ENCODE data around the gene ATP5F1E.
"Not testable (repeated sequence)": the region's sequence is repeated elsewhere in the genome, so short reads cannot be mapped to it uniquely, and the experiment has no call there.

The ATP5F1E gene

GRCh38 chr20:59042796-59043631 lies 10.9 kb upstream of the ATP5F1E start:
- peak; percentile 91 for DNase-seq

GRCh38 chr20:59042151-59042795 lies 10.1 kb upstream of the ATP5F1E start, which contains the start of gene PRELID3B:
TSS of gene PRELID3B (minus strand) at chr20:59042786. CDS start at chr20:59042730, 56 bp downstream.
- DNase-seq, result no peak

GRCh38 chr20:59041487-59041886 lies 9.4 kb upstream of the ATP5F1E start:
- DNase-seq, result not testable (repeated sequence)

- no peak for DNase-seq
These were observed 8.5 kb upstream of the ATP5F1E start for GRCh38 chr20:59040667-59041066.

- peak; percentile 19 for DNase-seq
These were observed 7.1 kb upstream of the ATP5F1E start for GRCh38 chr20:59039233-59039632.

GRCh38 chr20:59037386-59037785 lies 5.3 kb upstream of the ATP5F1E start:
- no peak for DNase-seq

- DNase-seq, result no peak
These were observed 3.2 kb upstream of the ATP5F1E start for GRCh38 chr20:59035381-59035780.

- DNase-seq, result no peak
These were observed 1.6 kb upstream of the ATP5F1E start for GRCh38 chr20:59033616-59034165.

- DNase-seq, result no peak
These were observed 958 bp upstream of the ATP5F1E start for GRCh38 chr20:59033093-59033492.

- no peak for DNase-seq
These were observed 551 bp upstream of the ATP5F1E start for GRCh38 chr20:59032713-59033059.

GRCh38 chr20:59031564-59032022 lies 542 bp downstream of the ATP5F1E start:
- no peak for DNase-seq

- no peak for DNase-seq
These were observed 1.1 kb downstream of the ATP5F1E start for GRCh38 chr20:59030911-59031563.

GRCh38 chr20:59028812-59029211 lies 3.3 kb downstream of the ATP5F1E start:
- no peak for DNase-seq

- peak; percentile 72 for DNase-seq
These were observed 4.3 kb downstream of the ATP5F1E start for GRCh38 chr20:59027741-59028320.

- DNase-seq, result no peak
These were observed 5.0 kb downstream of the ATP5F1E start for GRCh38 chr20:59026904-59027740.

- DNase-seq, result no peak
These were observed 6.6 kb downstream of the ATP5F1E start for GRCh38 chr20:59025511-59025910.

- no peak for DNase-seq
These were observed 7.0 kb downstream of the ATP5F1E start for GRCh38 chr20:59025086-59025485.

GRCh38 chr20:59024111-59024530 lies 8.0 kb downstream of the ATP5F1E start:
- no peak for DNase-seq

GRCh38 chr20:59023616-59024015 lies 8.5 kb downstream of the ATP5F1E start:
- no peak for DNase-seq

GRCh38 chr20:59022754-59023153 lies 9.4 kb downstream of the ATP5F1E start:
- DNase-seq, result no peak

GRCh38 chr20:59020938-59021551 lies 11.1 kb downstream of the ATP5F1E start:
- DNase-seq, result peak; percentile 53

- no peak for DNase-seq
These were observed 12.9 kb downstream of the ATP5F1E start, which contains the start of gene TUBB1 for GRCh38 chr20:59019217-59019616. TSS of gene TUBB1 (plus strand) at chr20:59019429. CDS start at chr20:59019523, 94 bp downstream.
